Astrocyte (in vitro differentiated cells and primary cell): ENCODE measurements around the gene MAP3K20. TPM values are rescaled to one million over a fixed set of nuclear protein-coding genes. Genes with fewer than 3 reads are reported as not detected.

Source experiments
- DNase-seq: peaks from one replicate; pipeline ENCODE4 v3.0.0-alpha.2; 2010; ENCODE audit warnings: low read depth
- FAIRE-seq: peaks from 2 replicates; lab custom pipeline; 2011; peaks lifted over from hg19 to GRCh38; lab: Jason Lieb, UNC
- H2AFZ ChIP-seq: 2 replicates; pipeline ENCODE4 v1.6.0; 2012; ENCODE audit warnings: low read depth, low read length, inconsistent platforms
- H3K27ac ChIP-seq: 2 replicates; pipeline ENCODE4 v1.5.1; 2011; ENCODE audit warnings: low read depth, low read length, inconsistent platforms
- H3K27me3 ChIP-seq: 2 replicates; pipeline ENCODE4 v1.6.0; 2011; ENCODE audit warnings: low read length, inconsistent platforms; ENCODE audit not compliant: insufficient read depth
- H3K36me3 ChIP-seq: 2 replicates; pipeline ENCODE4 v1.5.1; 2011; ENCODE audit warnings: low read length, inconsistent platforms; ENCODE audit not compliant: insufficient read depth
- H3K4me1 ChIP-seq: 2 replicates; pipeline ENCODE4 v1.5.1; 2011; ENCODE audit warnings: low read length, inconsistent platforms; ENCODE audit not compliant: insufficient read depth
- H3K4me2 ChIP-seq: 2 replicates; pipeline ENCODE4 v1.6.0; 2012; ENCODE audit warnings: low read length, inconsistent platforms
- H3K4me3 ChIP-seq: 2 replicates; pipeline ENCODE4 v1.5.1; 2011; ENCODE audit warnings: low read depth, mild to moderate bottlenecking, low read length, inconsistent platforms; ENCODE audit not compliant: insufficient read depth
- H3K79me2 ChIP-seq: 2 replicates; pipeline ENCODE4 v1.6.0; 2012; ENCODE audit warnings: mild to moderate bottlenecking, low read length, inconsistent platforms; ENCODE audit not compliant: insufficient read depth
- H3K9ac ChIP-seq: 2 replicates; pipeline ENCODE4 v1.6.0; 2012; ENCODE audit warnings: mild to moderate bottlenecking, low read length, inconsistent platforms
- H3K9me3 ChIP-seq: 2 replicates; pipeline ENCODE4 v1.5.1; 2012; ENCODE audit warnings: low read depth, mild to moderate bottlenecking, low read length, inconsistent platforms; ENCODE audit not compliant: insufficient read depth
- H4K20me1 ChIP-seq: 2 replicates; pipeline ENCODE4 v1.6.0; 2012; ENCODE audit warnings: low read length, inconsistent platforms; ENCODE audit not compliant: insufficient read depth
- H3K27ac Mint-ChIP-seq: one replicate; pipeline ENCODE4 v1.8.0; 2021; ENCODE audit warnings: mild to moderate bottlenecking, mixed read lengths; ENCODE audit not compliant: unreplicated experiment
- H3K27me3 Mint-ChIP-seq: one replicate; pipeline ENCODE4 v1.8.0; 2021; ENCODE audit warnings: low read depth, mixed read lengths; ENCODE audit not compliant: unreplicated experiment
- H3K36me3 Mint-ChIP-seq: one replicate; pipeline ENCODE4 v1.8.0; 2021; ENCODE audit warnings: low read depth, mixed read lengths; ENCODE audit not compliant: unreplicated experiment
- H3K4me1 Mint-ChIP-seq: one replicate; pipeline ENCODE4 v1.8.0; 2021; ENCODE audit warnings: low read depth, mixed read lengths; ENCODE audit not compliant: unreplicated experiment
- H3K4me3 Mint-ChIP-seq: one replicate; pipeline ENCODE4 v1.8.0; 2021; ENCODE audit warnings: mild to moderate bottlenecking, moderate library complexity, mixed read lengths; ENCODE audit not compliant: unreplicated experiment
- H3K9me3 Mint-ChIP-seq: one replicate; pipeline ENCODE4 v1.8.0; 2021; ENCODE audit warnings: mild to moderate bottlenecking, mixed read lengths; ENCODE audit not compliant: unreplicated experiment
- EZH2 ChIP-seq: IDR thresholded peaks from 2 replicates; pipeline ENCODE4 v1.6.1; 2012; ENCODE audit warnings: mild to moderate bottlenecking, low read length, inconsistent platforms; ENCODE audit not compliant: insufficient read depth
- total RNA-seq: library from RNA; stranded (reverse); gene quantifications from 2 replicates; pipeline ENCODE4 v1.2.1, GENCODE V29; 2021
- TF ChIP-seq, protein P1 (sequence below): IDR thresholded peaks from 2 replicates; pipeline ENCODE4 v1.5.1; 2011; ENCODE audit warnings: low read depth, mild to moderate bottlenecking, inconsistent platforms, low read length, moderate library complexity; ENCODE audit not compliant: insufficient read depth

Gene MAP3K20
- total RNA-seq, 1 donor from 2014 or later: 42.4 TPM

DNA sequence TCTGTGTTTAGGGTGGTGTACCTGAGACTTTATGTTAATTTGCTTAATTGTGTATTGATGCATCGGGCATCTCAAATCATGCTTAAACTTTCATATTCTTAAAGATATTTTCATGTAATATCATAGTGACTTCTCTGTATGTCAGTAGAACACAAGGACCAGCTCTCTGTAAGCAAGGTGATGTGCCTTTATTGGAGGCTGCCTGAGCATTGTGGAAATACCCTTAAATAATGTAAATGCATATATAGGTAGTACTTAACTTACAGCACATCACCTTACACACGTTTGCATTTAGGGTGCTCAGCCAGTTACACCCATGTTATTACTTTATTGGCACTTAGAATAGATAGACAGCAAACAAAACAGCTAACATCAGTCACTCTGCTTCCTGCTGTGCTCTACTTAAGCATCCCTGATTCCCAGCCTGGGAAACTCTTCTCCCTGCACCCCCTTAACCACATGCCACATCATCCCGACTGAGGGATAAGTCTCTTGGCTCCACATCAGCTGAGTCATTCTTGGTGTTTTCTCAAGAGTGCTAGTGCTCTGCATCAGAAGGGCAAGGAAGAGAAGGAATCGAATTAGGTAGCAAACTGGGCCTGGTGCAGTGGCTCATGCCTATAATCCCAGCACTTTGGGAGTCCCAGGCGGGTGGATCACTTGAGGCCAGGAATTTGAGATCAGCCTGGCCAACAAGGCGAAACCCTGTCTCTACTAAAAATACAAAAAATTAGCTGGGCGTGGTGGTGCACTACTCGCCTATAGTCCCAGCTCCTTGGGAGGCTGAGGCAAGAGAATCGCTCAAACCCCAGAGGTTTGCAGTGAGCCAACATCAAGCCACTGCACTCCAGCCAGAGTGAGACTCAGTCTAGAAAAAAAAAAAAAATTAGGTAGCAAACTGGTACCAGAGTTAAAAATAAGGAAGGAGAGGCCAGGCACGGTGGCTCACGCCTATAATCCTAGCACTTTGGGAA is 108.7 kb downstream of the MAP3K20 start:
- Histone ChIP-seq H3K9me3 (no peaks in the 10 kb centered on the region), H3K36me3 (no peaks in the 10 kb centered on the region), H2AFZ (no peak overlapping the region), H3K27ac (peak overlapping the region; percentile 72), H4K20me1 (no peaks in the 10 kb centered on the region), H3K9ac (peak overlapping the region; percentile 63), H3K4me1 (peaks cover 26% of the 10 kb centered on the region), H3K79me2 (no peaks in the 10 kb centered on the region), H3K4me2 (peak overlapping the region; percentile 50), H3K4me3 (no peak overlapping the region), H3K27me3 (no peaks in the 10 kb centered on the region)
- Mint-ChIP-seq H3K4me1 (peaks cover 34% of the 10 kb centered on the region), H3K27me3 (no peaks in the 10 kb centered on the region), H3K4me3 (no peak overlapping the region), H3K27ac (peak overlapping the region; percentile 96), H3K9me3 (no peaks in the 10 kb centered on the region), H3K36me3 (no peaks in the 10 kb centered on the region)
- peak; percentile 98 for FAIRE-seq
- TF ChIP-seq, protein P1, sequence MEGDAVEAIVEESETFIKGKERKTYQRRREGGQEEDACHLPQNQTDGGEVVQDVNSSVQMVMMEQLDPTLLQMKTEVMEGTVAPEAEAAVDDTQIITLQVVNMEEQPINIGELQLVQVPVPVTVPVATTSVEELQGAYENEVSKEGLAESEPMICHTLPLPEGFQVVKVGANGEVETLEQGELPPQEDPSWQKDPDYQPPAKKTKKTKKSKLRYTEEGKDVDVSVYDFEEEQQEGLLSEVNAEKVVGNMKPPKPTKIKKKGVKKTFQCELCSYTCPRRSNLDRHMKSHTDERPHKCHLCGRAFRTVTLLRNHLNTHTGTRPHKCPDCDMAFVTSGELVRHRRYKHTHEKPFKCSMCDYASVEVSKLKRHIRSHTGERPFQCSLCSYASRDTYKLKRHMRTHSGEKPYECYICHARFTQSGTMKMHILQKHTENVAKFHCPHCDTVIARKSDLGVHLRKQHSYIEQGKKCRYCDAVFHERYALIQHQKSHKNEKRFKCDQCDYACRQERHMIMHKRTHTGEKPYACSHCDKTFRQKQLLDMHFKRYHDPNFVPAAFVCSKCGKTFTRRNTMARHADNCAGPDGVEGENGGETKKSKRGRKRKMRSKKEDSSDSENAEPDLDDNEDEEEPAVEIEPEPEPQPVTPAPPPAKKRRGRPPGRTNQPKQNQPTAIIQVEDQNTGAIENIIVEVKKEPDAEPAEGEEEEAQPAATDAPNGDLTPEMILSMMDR: no peak
- no peak for TF ChIP-seq EZH2
- DNase-seq: peak; percentile 99

DNA sequence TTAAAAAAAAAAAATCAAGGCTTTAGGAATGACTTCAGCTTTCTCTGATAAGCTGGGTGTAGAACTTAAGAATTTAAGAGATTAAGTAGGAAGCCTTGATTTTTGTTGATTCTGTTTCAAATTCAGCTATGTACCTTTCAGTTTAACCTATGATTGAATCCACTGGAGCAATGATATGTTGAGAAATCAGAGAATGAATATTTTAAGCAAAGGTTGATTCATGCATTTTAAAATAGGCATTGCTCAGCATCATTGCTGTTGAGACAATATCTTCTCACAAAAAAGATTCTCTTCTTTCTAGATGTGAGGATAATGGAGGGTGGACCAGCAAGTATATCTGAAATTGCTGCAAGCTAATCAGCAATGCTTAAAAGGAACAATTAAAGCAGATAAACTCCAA is 109.8 kb downstream of the MAP3K20 start:
- Histone ChIP-seq H3K27ac (peak overlapping the region; percentile 72), H3K27me3 (no peaks in the 10 kb centered on the region), H3K9ac (no peak overlapping the region), H3K4me3 (no peak overlapping the region), H3K79me2 (no peaks in the 10 kb centered on the region), H3K36me3 (no peaks in the 10 kb centered on the region), H3K4me1 (peaks cover 26% of the 10 kb centered on the region), H4K20me1 (no peaks in the 10 kb centered on the region), H3K4me2 (no peak overlapping the region), H3K9me3 (no peaks in the 10 kb centered on the region), H2AFZ (no peak overlapping the region)
- Mint-ChIP-seq H3K27ac (peak overlapping the region; percentile 96), H3K36me3 (no peaks in the 10 kb centered on the region), H3K4me3 (no peak overlapping the region), H3K9me3 (no peaks in the 10 kb centered on the region), H3K27me3 (no peaks in the 10 kb centered on the region), H3K4me1 (peaks cover 34% of the 10 kb centered on the region)
- FAIRE-seq (peak; percentile 55), DNase-seq (no peak)
- TF ChIP-seq, protein P1: no peak
- TF ChIP-seq EZH2: no peak
